Suprapubic skin (tissue), 4 donors: ENCODE measurements around the gene SHC3.

Experiments used
- CTCF ChIP-seq, 2 donors: fragments of 200-600 bp in 1 of 2; fragments of 450-650 bp in 1 of 2; sonication (generic) in 1 of 2; IDR thresholded peaks; one replicate each; pipeline ENCODE4 v1.5.1; 2016 to 2019; ENCODE audit warnings: antibody characterized with exemption in 2 of 2, mild to moderate bottlenecking in 1 of 2, moderate library complexity in 1 of 2
- EP300 ChIP-seq: sonication (generic); formaldehyde crosslinking; IDR thresholded peaks from one replicate; pipeline ENCODE4 v1.6.1; 2017; ENCODE audit warnings: antibody characterized with exemption
- POLR2A ChIP-seq, 2 donors: fragments of 450-650 bp; IDR thresholded peaks; one replicate each; pipeline ENCODE4 v1.6.1; 2017; ENCODE audit warnings: antibody characterized with exemption in 2 of 2, mild to moderate bottlenecking in 2 of 2, moderate library complexity in 2 of 2
- POLR2AphosphoS5 ChIP-seq, 3 donors: sonication (generic); formaldehyde crosslinking; IDR thresholded peaks; one replicate each; pipeline ENCODE4 v1.6.1; 2017; ENCODE audit warnings: antibody characterized with exemption in 3 of 3

GRCh38 chr9:89165880-89166279 is 12.7 kb downstream of the SHC3 start:
- TF ChIP-seq CTCF (IDR thresholded peaks at IDR 0.05) (no peak), EP300 (no peak), POLR2A (IDR thresholded peaks at IDR 0.05) (no peak), POLR2AphosphoS5 (IDR thresholded peaks at IDR 0.05) (no peak)
